GM21723 (cell line): ENCODE results near the gene CACTIN.
"Not testable (repeated sequence)": the region's sequence is repeated elsewhere in the genome, so short reads cannot be mapped to it uniquely, and the experiment has no call there.

Experiments
- ATAC-seq: cut with Tn5 transposase; IDR thresholded peaks from one replicate; pipeline ENCODE4 v1.9.1; 2021; ENCODE audit warnings: mild to moderate bottlenecking, moderate library complexity; ENCODE audit not compliant: unreplicated experiment

CACTIN gene

GRCh38 chr19:3626473-3627350 lies at the start of gene CACTIN:
Gene CACTIN (minus strand): TSS chr19:3626790. CDS start chr19:3626762, 28 bp downstream.
- ATAC-seq, result peak; percentile 83

- no peak for ATAC-seq
Measured at GRCh38 chr19:3674784-3675543, 48.4 kb upstream of the CACTIN start.

- ATAC-seq, result no peak
Measured at GRCh38 chr19:3673506-3674439, 47.2 kb upstream of the CACTIN start.

- ATAC-seq, result no peak
Measured at GRCh38 chr19:3672993-3673392, 46.4 kb upstream of the CACTIN start.

GRCh38 chr19:3672575-3672948 lies 46.0 kb upstream of the CACTIN start:
- no peak for ATAC-seq

GRCh38 chr19:3671680-3672574 lies 45.3 kb upstream of the CACTIN start:
- no peak for ATAC-seq

GRCh38 chr19:3670796-3671679 lies 44.4 kb upstream of the CACTIN start:
- ATAC-seq, result no peak

GRCh38 chr19:3669947-3670795 lies 43.6 kb upstream of the CACTIN start:
- ATAC-seq, result no peak

- no peak for ATAC-seq
Measured at GRCh38 chr19:3669082-3669946, 42.7 kb upstream of the CACTIN start.

- no peak for ATAC-seq
Measured at GRCh38 chr19:3668331-3669081, 41.9 kb upstream of the CACTIN start.

GRCh38 chr19:3667766-3668165 lies 41.2 kb upstream of the CACTIN start:
- no peak for ATAC-seq

- ATAC-seq, result no peak
Measured at GRCh38 chr19:3667037-3667638, 40.5 kb upstream of the CACTIN start.

- not testable (repeated sequence) for ATAC-seq
Measured at GRCh38 chr19:3666545-3666856, 39.9 kb upstream of the CACTIN start.

- no peak for ATAC-seq
Measured at GRCh38 chr19:3665681-3666544, 39.3 kb upstream of the CACTIN start.
